CD4-positive, alpha-beta T cell treated with Interleukin-15 for 1 hour (primary cell): ENCODE measurements around the gene TBC1D10A.

Source experiments
- DNase-seq: peaks from one replicate; pipeline ENCODE4 v3.0.0-alpha.2; 2020

The TBC1D10A gene

GRCh38 chr22:30318799-30319419 is 7.8 kb downstream of the TBC1D10A start:
- no peak for DNase-seq

GRCh38 chr22:30317778-30318177 is 9.0 kb downstream of the TBC1D10A start:
- DNase-seq: no peak

DNA sequence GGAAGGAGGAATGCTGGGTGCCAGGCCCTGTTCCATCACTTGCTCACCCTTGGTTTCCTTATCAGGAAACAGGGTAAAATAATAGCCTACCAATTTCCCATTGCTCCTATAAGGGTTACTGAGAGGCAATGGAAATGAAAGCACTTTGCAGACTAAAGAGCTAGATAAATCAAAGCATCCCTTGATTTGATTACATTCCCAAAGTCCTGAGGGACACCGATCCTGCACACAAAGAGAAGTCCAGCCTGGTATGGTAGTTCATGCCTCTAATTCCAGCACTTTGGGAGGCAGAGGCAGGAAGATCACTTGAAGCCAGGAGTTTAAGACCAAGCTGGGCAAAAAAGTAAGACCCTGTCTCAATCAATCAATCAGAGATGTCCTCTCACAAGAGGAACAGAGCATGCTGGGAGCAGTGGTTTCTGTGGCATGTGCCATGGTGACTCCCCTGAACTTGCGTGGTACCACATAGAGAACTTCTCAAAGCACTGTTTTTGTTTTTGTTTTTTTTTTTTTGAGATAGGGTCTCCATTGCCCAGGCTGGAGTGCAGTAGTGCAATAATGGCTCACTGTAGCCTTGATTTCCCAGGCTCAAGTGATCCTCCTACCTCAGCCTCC is 10.7 kb downstream of the TBC1D10A start:
- DNase-seq: no peak

- peak; percentile 61 for DNase-seq
Observed at GRCh38 chr22:30314915-30315314, 11.8 kb downstream of the TBC1D10A start.

DNA sequence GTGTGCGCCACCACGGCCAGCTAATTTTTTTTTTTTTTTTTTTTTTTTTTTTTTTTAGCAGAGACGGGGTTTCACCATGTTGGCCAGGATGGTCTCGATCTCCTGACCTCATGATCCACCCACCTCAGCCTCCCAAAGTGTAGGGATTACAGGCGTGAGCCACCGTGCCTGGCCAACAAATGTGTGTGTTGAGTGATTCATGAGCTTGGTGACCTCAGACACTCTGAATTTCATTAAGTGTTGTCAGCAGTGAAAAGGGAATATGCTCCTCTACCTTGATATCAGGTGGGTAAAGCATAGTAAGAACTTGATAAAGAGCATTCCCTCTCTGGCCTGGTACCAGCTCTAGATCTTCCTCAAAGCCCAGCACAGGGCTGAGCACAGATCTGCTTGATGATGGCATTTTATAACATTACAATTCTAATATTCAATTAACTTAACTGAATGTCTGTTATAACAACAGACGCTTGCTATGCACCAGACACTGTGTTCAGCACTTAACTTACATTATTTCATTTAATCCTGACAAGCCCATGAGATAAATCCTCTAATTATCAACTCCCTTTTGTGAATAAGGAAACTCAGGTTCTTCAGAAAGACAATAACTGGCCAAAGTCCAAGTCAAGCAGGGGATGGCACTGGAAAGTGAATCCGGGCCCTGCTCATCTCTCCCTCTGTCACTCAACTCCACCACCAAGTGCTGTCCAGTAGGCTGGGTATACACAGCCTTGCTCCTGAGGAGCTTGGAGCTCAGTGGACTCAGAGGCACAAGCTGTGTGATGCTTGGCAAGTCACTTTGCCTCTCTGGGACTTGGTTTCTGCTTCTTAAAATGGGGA is 13.0 kb downstream of the TBC1D10A start:
- DNase-seq: no peak

- DNase-seq: no peak
Observed at GRCh38 chr22:30312053-30312452, 14.7 kb downstream of the TBC1D10A start.

DNA sequence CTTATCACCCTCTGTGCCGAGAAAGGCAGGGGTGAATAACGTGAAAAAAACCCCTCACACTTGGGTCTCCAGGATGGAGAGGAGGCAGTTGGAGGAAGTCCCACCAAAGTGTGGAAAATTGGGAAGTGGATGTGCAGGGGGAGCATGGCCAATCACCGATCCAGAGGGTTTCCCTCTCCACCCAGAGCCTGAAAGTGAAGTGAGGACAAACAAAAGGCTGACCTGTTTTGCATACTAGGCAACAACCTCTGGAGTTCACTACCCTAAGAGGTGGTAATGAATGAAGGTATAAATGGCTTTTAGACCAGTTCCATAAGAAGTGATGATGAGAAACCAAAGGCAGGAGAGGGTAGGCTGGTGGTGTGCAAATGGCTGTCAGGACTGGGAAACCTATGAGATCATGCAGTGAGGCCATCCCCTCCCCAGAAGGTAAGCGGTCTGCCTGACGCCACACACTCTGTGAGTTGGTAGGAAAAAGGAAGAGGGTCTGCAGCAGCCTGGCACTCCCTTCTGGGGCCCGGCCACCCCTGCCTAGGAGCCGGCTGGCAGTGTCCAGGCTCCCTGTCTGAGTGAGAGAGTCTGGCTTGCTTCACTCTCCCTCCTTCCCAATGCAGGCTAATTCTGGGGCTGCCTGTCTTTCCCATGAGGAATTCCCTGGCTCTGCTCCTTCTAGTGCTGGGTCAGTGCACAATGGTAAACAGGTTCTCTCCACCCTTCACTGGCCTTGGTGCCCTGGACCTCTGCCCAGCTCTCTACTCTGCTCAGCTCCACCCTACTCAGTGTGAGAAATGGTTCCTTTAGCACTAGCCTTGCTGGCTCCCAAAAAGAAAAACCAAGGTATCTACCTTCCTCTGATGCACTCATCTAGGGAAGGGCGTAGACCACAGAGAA is 15.6 kb downstream of the TBC1D10A start:
- DNase-seq: no peak

- DNase-seq: no peak
Observed at GRCh38 chr22:30309951-30310741, 16.6 kb downstream of the TBC1D10A start.

GRCh38 chr22:30308518-30309230 is 18.1 kb downstream of the TBC1D10A start:
- DNase-seq: peak; percentile 43

GRCh38 chr22:30308093-30308492 is 18.6 kb downstream of the TBC1D10A start:
- DNase-seq: no peak

DNA sequence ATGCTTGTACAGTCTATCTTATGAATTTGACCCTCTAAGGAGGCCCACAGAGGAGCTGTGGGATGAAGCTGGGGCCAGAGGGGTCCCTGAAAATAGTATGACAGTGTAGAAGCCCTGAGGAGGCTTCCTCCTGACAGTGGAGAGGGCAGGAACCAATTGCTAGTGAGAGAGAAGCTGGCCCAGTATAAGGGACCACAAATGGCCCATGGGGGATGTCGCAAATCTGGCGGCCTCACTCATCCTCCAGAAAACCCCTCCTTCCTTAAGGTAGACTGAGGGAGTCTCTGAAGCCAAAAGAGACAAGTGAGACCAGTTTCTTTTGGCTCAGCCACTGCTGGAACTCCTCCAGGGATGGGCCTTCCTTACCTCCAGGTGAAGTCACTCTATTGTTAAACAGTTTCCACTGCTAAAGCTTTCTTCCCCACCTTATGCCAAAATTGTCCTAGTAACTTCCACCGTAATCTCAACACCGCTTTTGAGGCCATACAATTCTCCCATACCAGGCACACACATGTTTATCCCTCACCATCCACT is 19.6 kb downstream of the TBC1D10A start:
- DNase-seq: no peak

DNA sequence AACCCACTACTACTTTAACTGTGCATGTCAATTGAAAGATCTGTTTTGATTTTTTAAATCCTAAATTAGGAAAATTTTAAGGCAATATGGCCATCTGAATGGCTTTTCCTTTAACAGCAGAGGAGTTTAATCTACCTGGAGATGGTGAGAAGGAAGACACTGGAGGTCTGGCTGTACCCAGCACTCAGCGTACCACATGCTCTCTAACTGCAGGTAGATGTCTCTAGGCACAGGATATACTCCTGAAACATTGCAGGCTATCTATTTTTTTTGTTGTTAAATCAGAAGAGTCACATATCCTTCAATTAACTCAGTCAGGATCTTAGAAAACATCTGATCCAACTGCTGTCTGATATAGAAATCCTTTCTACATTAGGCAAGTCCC is 20.1 kb downstream of the TBC1D10A start:
- DNase-seq: no peak

- DNase-seq: no peak
Observed at GRCh38 chr22:30305906-30306626, 20.7 kb downstream of the TBC1D10A start.

DNA sequence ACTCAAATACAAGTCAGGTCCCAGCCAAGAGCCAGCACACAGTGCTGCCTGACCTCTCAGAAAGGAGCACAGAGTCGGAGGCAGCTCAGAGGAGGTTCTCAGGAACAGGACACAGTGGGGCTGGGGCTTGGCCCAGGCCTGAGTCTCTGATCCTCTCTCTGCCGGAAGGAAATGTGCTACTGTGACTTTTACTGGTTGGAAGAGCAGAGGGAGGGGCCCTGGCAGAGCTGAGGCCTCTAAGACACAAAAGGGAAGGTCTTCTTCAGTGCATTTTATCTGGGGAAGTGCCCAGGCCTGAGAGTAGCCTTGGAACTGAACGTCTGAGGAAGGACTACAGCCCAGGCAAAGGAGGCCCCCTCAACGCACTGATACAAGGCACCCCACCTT is 21.2 kb downstream of the TBC1D10A start:
- peak; percentile 71 for DNase-seq

DNA sequence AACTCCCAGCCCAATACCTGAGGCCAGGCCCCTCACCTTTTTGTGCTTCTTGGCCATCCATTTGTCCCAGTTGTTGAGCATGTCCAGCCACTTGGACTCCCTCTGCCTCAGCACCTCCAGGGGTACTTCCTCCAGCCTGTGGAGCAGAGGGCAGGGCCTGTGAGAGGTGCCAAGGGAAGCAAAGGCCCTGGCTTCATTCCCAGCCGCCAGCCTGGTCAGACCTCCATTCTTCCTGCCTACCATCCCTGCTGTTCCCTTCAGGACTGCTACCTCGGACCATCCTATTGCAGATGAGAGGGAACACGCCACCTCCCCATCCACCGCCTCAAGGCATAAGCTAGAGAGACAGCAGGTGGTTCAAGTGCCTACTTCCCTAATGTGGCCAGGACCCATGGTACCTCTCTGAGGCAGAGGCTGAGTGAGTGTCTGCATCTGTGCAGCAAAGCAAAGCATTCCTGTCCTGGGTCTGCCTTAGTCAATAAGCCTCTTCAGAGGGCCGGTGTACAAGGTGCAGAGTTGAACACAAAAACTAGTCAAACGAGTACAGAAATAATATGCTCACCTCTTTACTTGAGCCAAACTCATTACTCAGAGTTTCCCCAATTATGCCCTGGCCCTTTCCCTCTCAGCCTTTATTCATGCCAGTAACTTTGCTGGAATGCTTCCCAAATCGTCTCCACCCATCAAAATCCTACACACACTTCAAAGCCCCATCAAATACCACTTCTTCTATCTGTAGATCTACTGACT is 22.1 kb downstream of the TBC1D10A start:
- peak; percentile 39 for DNase-seq

DNA sequence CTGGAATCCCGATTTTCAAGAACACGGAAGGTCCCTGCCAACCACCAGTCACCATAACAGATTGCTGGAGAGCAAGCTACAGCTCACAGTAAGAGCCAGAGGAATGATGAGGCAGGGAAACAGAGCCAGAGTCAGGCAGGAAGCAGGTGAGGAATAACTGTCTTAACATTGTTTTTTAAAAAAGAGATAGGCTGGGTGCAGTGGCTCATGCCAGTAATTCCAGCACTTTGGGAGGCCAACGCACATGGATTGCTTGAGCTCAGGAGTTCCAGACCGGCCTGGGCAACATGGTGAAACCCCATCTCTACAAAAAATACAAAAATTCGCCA is 24.0 kb downstream of the TBC1D10A start:
- no peak for DNase-seq

- DNase-seq: peak; percentile 71
Observed at GRCh38 chr22:30301995-30302809, 24.5 kb downstream of the TBC1D10A start.

GRCh38 chr22:30299322-30299721 is 27.4 kb downstream of the TBC1D10A start:
- DNase-seq: no peak
